Esophagus mucosa (tissue), 1 donor: ENCODE results near the gene CD248. TPM values are rescaled to one million over a fixed set of nuclear protein-coding genes. Genes with fewer than 3 reads are reported as not detected.
"Not testable (repeated sequence)": the region's sequence is repeated elsewhere in the genome, so short reads cannot be mapped to it uniquely, and the experiment has no call there.

Experiments
- ATAC-seq: fragments of 200-7000 bp; cut with Tn5 transposase; one replicate; pipeline ENCODE4 v1.9.1; 2020
- total RNA-seq: library from RNA; stranded (reverse); gene quantifications from one replicate; pipeline ENCODE4 v1.2.4, GENCODE V29; 2023
- donor health status: DM: yes; HTN: yes; CAD: no.

Gene CD248
- total RNA-seq, 1 donor from 2014 or later = 4.0 TPM

DNA sequence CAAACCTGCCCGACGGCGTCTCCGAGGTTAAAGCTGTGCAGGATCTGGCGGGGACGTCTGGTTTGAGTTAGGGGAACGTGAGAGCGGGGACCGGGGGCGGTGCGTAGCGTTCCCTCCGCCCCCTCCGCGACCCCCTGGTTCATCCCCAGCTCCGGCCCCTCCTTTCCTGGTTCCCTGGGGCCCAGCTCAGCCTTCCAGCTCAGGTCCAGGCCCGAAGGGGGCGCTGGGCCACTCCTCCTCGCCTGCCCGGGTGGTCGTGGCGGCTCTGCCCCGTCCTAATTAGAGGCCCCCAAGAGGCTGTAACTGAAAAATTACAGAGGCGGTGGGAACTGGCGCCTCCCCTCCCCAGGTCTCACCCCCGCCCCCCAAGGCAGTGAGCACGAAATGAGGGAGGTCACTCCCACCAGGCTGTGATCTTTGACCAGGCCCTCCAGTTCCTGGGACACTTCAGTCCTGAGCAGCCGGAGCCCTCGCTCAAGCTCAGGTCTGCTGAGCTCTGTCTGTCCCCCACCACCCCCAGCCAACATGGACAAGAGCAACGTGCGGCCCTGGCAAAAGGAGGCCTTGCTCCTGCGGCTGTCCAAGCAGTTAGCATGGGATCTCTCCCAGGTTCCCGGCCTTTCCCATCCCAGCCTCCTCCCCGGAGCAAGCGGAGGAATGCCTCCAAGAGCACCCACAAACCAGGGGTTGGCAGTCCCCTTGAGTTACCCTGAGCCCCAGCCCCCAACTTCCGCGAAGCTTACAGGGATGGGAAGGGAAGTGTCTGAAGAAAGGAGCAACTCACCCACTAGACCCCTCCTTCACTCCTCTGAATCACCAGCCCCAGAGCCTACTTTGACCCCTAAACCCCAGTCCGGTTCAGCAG is 3.3 kb downstream of the CD248 start:
- no peak for ATAC-seq

DNA sequence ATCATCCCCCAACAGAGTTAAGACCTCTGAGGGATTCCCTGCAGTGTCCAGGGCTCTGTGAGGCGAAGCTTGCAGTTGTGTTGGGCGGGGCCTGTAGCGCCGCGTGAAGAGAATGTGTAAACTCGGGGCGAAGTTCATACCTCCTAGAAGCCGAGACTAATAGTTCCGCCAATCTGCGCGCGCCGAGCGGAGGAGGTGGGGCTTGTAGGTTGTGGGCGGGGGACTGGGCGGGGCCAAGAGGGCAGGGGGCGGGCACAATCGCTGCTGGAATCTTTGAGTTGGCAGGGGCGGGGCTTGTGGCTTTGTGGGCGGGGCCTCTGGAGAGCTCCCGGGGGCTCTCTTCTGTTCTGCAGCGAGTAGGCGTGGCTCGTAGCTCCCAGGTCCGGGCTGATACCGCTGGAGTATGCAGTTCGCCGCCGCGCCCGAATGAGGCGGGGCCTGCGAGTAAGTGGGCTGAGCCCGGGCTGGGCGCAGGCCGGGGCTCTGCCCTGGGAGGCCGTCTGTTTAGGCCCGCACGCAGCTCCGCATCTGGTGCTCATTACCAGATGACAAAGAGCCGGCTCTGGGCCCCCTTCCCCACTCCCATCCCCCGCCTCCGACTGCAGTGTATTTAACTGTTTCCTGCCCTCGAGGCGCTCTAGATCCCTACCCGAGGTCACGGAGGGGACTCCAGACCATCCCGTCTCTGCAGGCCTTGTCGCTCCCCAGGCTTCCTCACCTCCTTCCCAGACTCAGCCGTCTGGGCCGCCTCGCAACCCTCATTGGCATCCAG is 4.1 kb downstream of the CD248 start:
- ATAC-seq = peak; percentile 87

- peak; percentile 74 for ATAC-seq
Observed at GRCh38 chr11:66311965-66312548, 4.8 kb downstream of the CD248 start.

GRCh38 chr11:66311470-66311964 is 5.3 kb downstream of the CD248 start:
- ATAC-seq = no peak

DNA sequence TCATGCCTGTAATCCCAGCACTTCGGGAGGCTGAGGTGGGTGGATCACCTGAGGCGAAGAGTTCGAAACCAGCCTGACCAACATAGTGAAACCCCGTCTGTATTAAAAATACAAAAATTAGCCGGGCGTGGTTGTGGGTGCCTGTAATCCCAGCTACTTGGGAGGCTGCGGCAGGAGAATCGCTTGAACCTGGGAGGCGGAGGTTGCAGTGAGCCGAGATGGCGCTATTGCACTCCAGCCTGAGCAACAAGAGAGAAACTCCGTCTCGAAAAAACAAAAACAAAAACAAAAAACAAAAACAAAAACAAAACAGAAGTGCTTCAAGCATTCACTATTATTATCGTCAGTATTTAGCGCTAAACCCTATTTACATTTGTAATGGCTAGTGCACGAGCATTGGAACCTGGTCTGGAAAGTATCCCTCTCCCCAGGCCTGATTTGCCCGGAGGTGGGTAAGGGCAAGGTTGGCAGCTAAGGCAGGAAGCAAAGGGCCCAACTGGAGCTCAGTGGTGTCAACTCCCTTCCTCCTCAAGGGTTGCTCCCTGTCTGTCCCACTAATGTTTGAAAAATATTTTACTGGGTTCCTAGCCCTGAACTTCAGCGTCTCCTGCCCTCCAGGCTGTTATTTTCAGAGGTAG is 5.9 kb downstream of the CD248 start:
- not testable (repeated sequence) for ATAC-seq

DNA sequence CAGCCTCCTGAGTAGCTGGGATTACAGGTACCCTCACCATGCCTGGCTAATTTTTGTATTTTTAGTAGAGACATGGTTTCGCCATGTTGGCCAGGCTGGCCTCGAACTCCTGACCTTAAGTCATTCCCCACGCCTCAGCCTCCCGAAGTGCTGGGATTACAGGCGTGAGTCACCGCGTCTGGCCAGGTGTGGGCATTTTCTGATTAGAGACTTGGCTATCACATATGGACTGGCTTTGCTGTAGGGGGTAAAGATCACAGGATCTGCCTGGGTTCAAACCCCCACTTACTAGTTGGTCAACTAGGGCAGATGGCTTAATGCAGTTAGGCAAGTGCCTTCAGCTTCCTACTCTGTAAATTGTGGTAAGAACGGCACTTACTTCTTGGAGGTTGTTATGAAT is 6.5 kb downstream of the CD248 start:
- ATAC-seq = no peak

- ATAC-seq = no peak
Observed at GRCh38 chr11:66309475-66309874, 7.4 kb downstream of the CD248 start.

DNA sequence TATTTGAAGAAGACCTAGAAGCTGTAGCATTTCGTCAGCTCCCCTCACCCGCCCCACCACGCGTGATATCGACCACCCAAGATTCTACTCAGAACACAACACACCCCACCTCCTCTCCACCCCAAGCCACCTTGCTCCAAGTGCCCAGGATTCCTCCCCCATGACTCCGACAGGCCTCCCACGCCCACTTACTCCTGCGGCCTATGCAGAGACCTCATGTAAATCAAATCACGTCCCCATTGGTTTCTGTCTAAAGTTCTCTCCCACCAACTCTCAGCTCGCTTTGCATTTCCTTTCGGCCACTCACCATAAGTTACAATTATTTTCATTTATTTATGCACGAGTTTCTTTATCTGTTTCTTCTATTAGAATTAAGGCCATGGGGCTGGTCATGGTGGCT is 14.2 kb downstream of the CD248 start:
- no peak for ATAC-seq

DNA sequence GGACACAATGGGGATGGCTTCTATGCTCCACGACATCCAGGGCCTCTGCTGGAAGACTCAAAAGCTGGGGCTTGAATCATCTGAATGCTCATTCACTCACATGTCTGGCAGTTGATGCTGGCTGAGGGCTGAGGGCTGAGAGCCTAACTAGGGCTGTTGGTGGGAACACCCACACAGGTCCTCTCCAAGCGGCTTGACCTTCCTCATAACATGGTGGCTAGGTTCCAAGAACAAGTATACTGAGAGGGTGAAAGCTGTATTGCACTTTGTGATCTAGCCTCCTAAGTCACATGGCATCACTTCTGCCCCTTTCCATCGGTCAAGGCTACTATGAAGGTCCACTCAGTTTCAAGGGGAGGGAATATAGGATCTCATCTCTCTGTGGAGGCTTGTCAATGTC is 17.7 kb downstream of the CD248 start:
- no peak for ATAC-seq

DNA sequence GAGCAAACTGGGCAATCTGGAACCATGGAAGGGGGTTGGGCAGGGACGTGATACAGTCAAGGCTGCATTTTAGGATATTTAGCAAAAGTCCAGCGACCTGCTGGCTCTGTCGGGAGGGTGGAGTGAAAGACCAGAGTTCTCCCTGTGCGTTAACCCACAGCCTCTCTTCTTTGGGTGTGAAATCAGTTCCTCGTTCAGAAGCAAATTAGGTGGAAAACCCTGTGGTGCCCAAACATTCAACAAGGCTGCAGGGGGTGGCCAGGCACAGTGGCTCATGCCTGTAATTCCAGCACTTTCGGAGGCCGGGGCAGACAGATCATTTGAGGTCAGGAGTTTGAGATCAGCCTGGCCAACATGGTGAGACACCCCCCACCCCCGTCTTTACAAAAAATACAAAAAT is 19.2 kb downstream of the CD248 start:
- ATAC-seq = no peak

GRCh38 chr11:66294626-66295620 is 21.9 kb downstream of the CD248 start:
- ATAC-seq = no peak

- ATAC-seq = no peak
Observed at GRCh38 chr11:66293777-66294625, 22.8 kb downstream of the CD248 start.

DNA sequence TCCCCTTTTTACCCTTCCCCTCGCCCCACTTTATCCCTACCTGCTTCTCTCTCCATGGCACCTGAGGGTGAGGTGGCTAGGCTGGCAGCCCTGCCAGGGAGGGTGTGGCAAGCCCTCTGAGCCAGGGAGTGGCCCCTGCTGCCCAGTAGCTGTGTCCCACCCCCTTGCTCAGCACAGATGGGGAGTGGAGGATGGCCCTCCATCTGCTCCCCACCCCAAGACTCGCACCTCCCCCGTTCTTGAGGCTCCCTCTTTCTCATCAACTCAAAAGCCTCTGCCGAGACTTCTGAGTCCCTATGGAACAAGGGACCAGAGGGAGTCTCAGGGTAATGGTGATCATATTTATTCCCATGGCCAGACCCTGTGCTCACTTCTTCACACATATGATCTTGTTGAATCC is 23.5 kb downstream of the CD248 start:
- ATAC-seq = no peak

DNA sequence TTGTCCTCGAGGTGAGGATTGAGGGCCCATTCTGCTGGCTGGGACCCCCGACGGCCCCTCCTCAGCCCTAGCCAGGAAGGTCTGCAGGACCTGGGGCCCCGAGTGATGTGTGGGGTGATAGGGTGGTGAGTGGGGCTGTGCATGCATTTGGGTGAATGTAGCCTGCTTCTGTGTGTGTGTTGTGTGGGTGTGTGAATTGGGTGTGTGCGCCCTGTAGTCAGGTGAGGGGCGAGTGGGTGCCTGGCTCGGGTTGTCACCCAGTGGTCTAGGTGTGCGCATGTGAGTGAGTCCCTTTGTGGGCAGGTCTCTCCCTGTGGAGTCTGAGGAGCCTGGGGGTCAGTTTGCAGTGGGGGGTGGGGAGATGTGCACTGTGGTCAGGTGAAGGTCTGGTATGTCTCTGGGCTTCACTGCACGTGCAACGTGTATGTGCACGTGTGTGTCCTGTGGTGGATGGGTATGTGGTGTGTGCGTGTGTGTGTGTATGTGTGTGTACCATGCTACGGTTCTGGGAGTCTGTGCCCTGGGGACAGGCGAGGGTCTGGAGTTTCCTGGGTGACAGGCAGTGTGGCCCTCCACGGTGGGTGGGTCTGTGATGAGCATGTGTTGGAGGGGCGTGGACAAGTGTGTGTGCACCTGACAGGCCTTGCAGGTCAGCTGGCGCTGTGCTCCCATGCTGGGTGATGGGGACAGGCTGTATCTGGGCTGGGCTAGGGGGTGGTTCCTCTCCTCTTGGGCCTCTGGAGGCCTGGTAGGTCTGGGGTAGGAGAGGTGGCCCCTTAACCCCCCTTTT is 24.1 kb downstream of the CD248 start:
- ATAC-seq = no peak

DNA sequence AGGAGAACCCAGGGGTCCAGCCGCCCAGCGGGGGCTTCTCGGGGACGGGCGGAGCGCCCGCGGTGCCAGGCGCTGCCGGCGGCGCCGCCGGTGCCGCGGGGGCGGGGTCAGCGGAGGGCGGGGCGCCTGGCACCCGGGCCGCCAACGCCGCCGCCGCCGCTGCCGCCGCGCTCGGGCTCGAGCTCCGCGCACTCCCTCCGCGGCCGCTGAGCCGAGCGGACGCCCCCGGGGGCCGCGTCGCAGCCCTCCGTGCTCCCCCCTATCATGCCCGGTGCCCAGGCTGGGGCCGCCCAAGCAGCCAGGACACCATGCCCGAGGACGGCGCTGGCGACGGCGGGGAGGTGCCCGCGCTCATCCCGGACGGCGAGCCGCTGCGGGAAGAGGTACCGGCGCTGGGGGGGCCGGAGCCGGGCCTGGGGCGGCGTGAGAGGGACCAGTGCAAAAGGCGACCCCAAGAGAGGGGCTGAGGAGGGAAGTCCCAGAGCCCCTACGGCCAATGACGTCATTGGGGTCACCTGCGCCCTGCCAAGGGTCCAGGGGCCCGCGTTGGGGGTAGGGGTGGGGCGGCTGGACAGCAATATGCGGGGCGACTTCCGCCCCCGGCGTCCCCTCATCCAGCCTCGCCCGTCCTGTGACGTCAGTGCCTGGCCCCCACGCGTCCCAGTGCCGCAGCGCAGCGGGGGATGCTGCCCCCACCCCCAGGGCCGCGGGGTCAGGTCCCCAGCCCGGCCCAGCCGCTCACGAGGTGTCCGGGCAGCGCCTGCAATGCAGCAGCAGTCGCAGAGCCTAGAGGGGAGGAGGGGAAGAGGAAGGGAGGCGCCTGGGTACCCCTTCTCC is 24.9 kb downstream of the CD248 start, which contains the start of gene TMEM151A:
Gene TMEM151A (plus strand): TSS at position 189 of the 837 bp plus-strand sequence. CDS start 120 bp downstream, at position 309.
- no peak for ATAC-seq

GRCh38 chr11:66291303-66291705 is 25.5 kb downstream of the CD248 start:
- ATAC-seq = no peak

- no peak for ATAC-seq
Observed at GRCh38 chr11:66290330-66290621, 26.6 kb downstream of the CD248 start.

DNA sequence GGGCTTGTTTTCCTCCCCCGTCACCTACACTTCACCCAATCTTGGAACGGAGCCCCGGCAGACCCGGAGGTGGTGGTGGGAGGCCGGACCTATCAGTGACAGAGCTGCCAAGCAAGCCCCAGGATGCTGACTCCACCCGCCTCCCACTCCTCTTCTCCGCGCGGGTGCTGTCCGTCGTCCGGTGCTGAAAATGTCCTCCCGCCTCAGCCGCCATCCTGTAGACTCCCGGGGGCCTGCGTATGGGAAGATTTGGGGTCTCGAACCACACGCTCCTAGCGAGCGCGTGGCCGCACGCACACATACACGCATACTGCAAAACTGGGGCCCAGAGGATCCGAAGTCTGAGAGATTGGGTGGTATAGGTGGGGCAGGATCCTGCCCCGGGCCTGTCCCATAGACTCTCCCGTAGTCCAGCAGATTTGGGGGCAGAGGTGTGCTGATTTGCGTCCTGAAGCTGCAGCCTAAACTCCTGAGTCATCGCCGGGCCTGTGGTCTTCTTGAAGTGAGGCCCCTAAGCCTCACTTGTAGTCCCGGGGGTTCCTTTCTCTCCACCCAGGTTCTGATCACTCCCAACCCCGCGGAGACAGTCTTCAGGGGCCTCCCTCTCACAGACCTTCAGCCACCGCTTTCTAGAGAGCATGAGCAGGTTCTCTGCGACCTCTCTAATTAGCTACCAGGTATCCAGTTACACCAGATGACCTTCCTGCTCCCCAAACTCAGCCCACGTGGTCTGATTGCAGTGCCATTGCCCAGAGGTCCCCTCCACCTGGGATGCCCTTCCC is 27.1 kb downstream of the CD248 start:
- ATAC-seq = peak; percentile 23
